MCF 10A (cell line): Measurements from ENCODE around the gene TRIM2. TPM values are rescaled to one million over a fixed set of nuclear protein-coding genes. Genes with fewer than 3 reads are reported as not detected.

Experiments used
- BruUV-seq: library from RNA; stranded (reverse); fragments of 400-500 nt; replicated peaks from 2 replicates; lab custom pipeline; 2021; lab: Mats Ljungman, UMichigan
- CTCF ChIA-PET: fragments of 300-600 bp; sonication (Branson Sonifier 250); formaldehyde crosslinking; extraction: SDS; loops from one replicate; lab custom pipeline; 2021; ENCODE audit warnings: antibody characterized with exemption, inconsistent platforms; lab: Yijun Ruan, JAX
- POLR2A ChIA-PET: fragments of 300-600, 350-650 bp; sonication (Branson Sonifier 250); formaldehyde crosslinking; extraction: SDS; loops from one replicate; lab custom pipeline; 2020; ENCODE audit warnings: antibody characterized with exemption, inconsistent platforms; lab: Yijun Ruan, JAX
- DNase-seq: peaks from one replicate; pipeline ENCODE4 v3.0.0-alpha.2; 2018; ENCODE audit not compliant: unreplicated experiment
- H3K27ac Mint-ChIP-seq: one replicate; pipeline ENCODE4 v1.8.0; 2022; ENCODE audit warnings: mild to moderate bottlenecking, low read depth, mixed read lengths; ENCODE audit not compliant: unreplicated experiment
- H3K27me3 Mint-ChIP-seq: one replicate; pipeline ENCODE4 v1.8.0; 2022; ENCODE audit warnings: mixed read lengths; ENCODE audit not compliant: insufficient read depth, unreplicated experiment
- H3K36me3 Mint-ChIP-seq: one replicate; pipeline ENCODE4 v1.8.0; 2022; ENCODE audit warnings: mild to moderate bottlenecking, moderate library complexity, mixed read lengths; ENCODE audit not compliant: insufficient read depth, unreplicated experiment
- H3K4me1 Mint-ChIP-seq: one replicate; pipeline ENCODE4 v1.8.0; 2022; ENCODE audit warnings: mixed read lengths; ENCODE audit not compliant: insufficient read depth, unreplicated experiment
- H3K4me3 Mint-ChIP-seq: one replicate; pipeline ENCODE4 v1.8.0; 2022; ENCODE audit warnings: mild to moderate bottlenecking, moderate library complexity, mixed read lengths; ENCODE audit not compliant: unreplicated experiment
- H3K9me3 Mint-ChIP-seq: one replicate; pipeline ENCODE4 v1.8.0; 2022; ENCODE audit warnings: mixed read lengths; ENCODE audit not compliant: unreplicated experiment
- intact Hi-C: fragments of 100-400 bp; cut with micrococcal nuclease; formaldehyde crosslinking; loops from 2 replicates; pipeline ENCODE4 v1.14.1; 2022
- total RNA-seq: library from RNA; stranded (reverse); gene quantifications from 2 replicates; pipeline ENCODE4 v1.2.3, GENCODE V29; 2022
- TF ChIP-seq, protein P1 (sequence below): fragments of 200-600 bp; IDR thresholded peaks from one replicate; pipeline ENCODE4 v1.8.0; 2022; ENCODE audit warnings: antibody characterized with exemption, mild to moderate bottlenecking; ENCODE audit not compliant: unreplicated experiment

Gene TRIM2
- total RNA-seq, 1 experiment from 2014 or later = 37.2 TPM

DNA sequence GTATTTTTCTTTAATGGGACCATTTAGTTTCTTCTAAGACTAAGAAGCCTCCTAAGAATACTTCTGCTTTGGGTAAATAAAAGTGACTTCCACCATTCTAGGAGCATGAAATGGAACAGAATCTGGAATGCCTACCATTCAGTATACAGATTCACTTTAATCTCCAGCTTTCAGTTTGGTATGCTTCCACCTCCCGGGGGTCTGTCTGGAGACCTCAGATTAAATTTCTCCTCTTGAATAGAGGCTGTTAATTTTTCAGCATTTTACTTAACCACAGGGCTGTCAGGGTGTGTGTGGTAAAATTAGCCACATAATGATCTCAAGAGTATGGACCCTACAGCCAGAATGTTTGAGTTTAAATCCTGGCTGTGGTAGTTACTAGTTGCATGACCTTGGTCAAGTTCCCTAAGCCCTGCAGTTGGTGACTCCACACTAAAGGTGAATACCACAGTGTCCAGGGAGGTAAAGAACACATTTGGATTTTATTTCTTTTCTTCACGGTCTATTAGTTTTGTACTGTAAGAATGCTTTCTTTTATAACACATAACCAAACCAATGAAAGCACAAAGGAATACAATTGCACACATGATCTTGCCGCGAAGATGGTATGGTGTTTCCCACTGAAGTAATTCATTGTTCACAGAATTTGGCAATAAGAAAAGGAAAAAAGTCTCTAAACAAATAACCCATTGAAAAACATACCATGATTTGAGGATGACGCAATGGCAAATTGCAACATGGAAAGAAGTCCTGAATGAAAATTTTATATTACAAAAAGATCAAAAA is 37.3 kb upstream of the TRIM2 start:
- peaks cover 8% of the 10 kb centered on the region for H3K4me1 Mint-ChIP-seq
- no peaks in the 10 kb centered on the region for H3K36me3 Mint-ChIP-seq
- ChIA-PET POLR2A (no interaction called here), CTCF (no interaction called here)
- peak; percentile 78 for DNase-seq
- no peak overlapping the region for H3K4me3 Mint-ChIP-seq
- no peak overlapping the region for H3K27ac Mint-ChIP-seq
- H3K9me3 Mint-ChIP-seq = peaks cover 8% of the 10 kb centered on the region
- no peaks in the 10 kb centered on the region for H3K27me3 Mint-ChIP-seq
- TF ChIP-seq, protein P1, sequence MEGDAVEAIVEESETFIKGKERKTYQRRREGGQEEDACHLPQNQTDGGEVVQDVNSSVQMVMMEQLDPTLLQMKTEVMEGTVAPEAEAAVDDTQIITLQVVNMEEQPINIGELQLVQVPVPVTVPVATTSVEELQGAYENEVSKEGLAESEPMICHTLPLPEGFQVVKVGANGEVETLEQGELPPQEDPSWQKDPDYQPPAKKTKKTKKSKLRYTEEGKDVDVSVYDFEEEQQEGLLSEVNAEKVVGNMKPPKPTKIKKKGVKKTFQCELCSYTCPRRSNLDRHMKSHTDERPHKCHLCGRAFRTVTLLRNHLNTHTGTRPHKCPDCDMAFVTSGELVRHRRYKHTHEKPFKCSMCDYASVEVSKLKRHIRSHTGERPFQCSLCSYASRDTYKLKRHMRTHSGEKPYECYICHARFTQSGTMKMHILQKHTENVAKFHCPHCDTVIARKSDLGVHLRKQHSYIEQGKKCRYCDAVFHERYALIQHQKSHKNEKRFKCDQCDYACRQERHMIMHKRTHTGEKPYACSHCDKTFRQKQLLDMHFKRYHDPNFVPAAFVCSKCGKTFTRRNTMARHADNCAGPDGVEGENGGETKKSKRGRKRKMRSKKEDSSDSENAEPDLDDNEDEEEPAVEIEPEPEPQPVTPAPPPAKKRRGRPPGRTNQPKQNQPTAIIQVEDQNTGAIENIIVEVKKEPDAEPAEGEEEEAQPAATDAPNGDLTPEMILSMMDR = no peak
- intact Hi-C loops = no loop called here
- no TSS peak for BruUV-seq

DNA sequence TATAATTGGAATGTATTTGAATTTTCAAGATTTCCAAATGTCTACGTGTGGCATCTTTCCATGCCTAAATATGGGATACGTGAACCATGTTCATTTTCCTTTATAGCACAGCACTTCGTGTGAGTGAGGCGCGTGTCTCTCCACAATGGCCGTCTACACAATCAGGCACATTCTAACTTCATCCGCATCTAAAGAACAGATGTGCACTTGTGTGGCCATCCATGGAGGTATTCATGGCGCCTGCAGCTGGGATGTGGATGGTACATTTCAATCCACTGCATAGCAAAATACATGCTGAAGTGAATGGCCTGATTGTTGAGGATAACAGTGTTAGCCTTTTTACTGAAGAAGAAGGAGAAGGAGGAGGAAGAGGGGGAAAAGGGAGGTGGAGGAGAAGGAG is 34.5 kb upstream of the TRIM2 start:
- no TSS peak for BruUV-seq
- intact Hi-C loops = no loop called here
- Mint-ChIP-seq H3K9me3 (peaks cover 5% of the 10 kb centered on the region), H3K4me1 (peaks cover 8% of the 10 kb centered on the region), H3K4me3 (no peak overlapping the region), H3K27ac (no peak overlapping the region), H3K27me3 (no peaks in the 10 kb centered on the region), H3K36me3 (no peaks in the 10 kb centered on the region)
- TF ChIP-seq, protein P1 = no peak
- ChIA-PET POLR2A (no interaction called here), CTCF (no interaction called here)
- no peak for DNase-seq

DNA sequence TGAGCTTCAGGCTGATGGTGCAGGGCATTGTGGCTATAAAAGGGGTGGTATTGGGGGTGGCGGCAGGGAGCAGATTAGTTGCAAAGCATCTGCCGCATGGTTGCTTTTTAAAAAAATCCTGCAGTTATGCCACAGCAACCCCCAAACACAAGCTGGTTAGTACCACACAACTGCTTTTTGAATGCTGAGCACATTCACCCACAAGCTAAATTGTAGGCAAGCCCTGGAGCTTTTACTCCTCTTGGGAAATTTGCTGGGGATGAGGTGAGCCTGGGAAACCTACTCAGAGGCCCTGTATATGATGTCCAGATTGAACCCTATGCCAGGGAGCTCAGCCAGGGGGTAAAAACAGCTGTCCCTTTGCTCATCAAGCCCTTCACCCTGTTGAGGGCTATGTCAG is 33.8 kb upstream of the TRIM2 start:
- Mint-ChIP-seq H3K9me3 (no peaks in the 10 kb centered on the region), H3K27me3 (no peaks in the 10 kb centered on the region), H3K4me3 (no peak overlapping the region), H3K27ac (no peak overlapping the region), H3K36me3 (no peaks in the 10 kb centered on the region), H3K4me1 (peaks cover 8% of the 10 kb centered on the region)
- ChIA-PET CTCF (interaction anchor here (0.5 to 1.0 kb wide), 4 partner anchors 12 to 434 kb away, joined by 3 read pairs; no protein-coding TSS in a partner anchor), POLR2A (interaction anchor here (1.2 kb wide), 1 partner anchor 52 kb away, joined by 3 read pairs; no protein-coding TSS in a partner anchor)
- TF ChIP-seq, protein P1 = no peak
- intact Hi-C loops = no loop called here
- no peak for DNase-seq
- no TSS peak for BruUV-seq

DNA sequence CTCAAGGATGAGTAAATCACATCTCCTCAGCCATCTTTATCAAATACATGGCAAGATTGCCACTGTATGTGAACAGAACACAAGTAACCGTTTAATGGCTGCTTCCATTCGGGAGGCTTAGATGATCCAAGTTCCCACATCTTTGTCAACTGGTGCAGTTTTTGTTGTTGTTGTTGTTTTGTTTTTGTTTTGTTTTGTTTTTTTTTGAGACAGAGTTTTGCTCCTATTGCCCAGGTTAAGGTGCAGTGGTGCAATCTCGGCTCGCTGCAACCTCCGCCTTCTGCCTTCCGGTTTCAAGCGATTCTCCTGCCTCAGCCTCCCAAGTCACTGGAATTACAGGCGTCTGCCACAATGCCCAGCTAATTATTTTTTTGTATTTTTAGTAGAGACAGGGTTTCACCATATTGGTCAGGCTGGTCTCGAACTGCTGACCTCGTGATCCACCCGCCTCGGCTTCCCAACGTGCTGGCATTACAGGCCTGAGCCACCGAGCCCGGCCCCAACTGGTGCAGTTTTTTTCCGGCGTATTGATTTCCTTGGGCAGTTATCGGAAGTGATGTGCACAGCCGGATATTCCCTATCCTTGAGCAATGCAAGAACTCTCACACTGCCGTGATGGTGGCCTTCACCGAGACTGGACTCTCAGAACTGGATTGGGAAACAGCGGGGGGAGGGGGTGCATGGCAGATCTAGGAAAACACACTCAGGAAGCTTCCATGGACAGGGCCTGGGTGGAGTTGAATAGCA is 29.2 kb upstream of the TRIM2 start:
- DNase-seq = no peak
- Mint-ChIP-seq H3K27ac (no peak overlapping the region), H3K4me1 (no peaks in the 10 kb centered on the region), H3K27me3 (no peaks in the 10 kb centered on the region), H3K36me3 (no peaks in the 10 kb centered on the region), H3K9me3 (no peaks in the 10 kb centered on the region), H3K4me3 (no peak overlapping the region)
- BruUV-seq = no TSS peak
- ChIA-PET POLR2A (no interaction called here), CTCF (no interaction called here)
- intact Hi-C loops = no loop called here
- TF ChIP-seq, protein P1 = no peak
